ENCODE results near the gene KTN1. TPM values are rescaled to one million over a fixed set of nuclear protein-coding genes. Genes with fewer than 3 reads are reported as not detected.

The KTN1 gene
- total RNA-seq, 6 experiments from 2014 or later = 135 to 175 (median 148) TPM

DNA sequence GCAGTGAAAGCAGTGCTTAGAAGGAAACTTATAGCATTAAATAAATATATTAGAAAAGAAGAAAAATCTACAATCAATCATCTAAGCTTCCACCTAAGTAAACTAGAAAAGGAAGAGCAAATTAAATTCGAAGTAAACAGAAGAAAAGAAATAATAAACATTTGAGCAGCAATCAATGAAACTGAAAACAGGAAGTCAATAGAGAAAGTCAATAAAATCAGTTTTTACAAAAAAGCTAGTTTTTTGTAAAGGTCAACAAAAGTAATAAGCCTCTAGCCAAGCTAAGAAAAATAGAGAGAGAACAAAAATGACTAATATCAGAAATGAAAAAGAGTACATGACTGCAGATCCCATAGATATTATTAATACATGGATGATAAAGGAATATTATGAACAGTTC is 34.2 kb upstream of the KTN1 start:
- no peak for DNase-seq
- Mint-ChIP-seq H3K9me3 (no peaks in the 10 kb centered on the region), H3K36me3 (ENCODE audit: low read depth) (no peaks in the 10 kb centered on the region), H3K27ac (no peak overlapping the region), H3K4me1 (ENCODE audit: low read depth) (peaks cover 26% of the 10 kb centered on the region), H3K27me3 (ENCODE audit: insufficient read depth) (no peaks in the 10 kb centered on the region), H3K4me3 (no peak overlapping the region)
- TF ChIP-seq, protein P1, sequence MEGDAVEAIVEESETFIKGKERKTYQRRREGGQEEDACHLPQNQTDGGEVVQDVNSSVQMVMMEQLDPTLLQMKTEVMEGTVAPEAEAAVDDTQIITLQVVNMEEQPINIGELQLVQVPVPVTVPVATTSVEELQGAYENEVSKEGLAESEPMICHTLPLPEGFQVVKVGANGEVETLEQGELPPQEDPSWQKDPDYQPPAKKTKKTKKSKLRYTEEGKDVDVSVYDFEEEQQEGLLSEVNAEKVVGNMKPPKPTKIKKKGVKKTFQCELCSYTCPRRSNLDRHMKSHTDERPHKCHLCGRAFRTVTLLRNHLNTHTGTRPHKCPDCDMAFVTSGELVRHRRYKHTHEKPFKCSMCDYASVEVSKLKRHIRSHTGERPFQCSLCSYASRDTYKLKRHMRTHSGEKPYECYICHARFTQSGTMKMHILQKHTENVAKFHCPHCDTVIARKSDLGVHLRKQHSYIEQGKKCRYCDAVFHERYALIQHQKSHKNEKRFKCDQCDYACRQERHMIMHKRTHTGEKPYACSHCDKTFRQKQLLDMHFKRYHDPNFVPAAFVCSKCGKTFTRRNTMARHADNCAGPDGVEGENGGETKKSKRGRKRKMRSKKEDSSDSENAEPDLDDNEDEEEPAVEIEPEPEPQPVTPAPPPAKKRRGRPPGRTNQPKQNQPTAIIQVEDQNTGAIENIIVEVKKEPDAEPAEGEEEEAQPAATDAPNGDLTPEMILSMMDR (IDR thresholded peaks at IDR 0.05) = no peak

DNA sequence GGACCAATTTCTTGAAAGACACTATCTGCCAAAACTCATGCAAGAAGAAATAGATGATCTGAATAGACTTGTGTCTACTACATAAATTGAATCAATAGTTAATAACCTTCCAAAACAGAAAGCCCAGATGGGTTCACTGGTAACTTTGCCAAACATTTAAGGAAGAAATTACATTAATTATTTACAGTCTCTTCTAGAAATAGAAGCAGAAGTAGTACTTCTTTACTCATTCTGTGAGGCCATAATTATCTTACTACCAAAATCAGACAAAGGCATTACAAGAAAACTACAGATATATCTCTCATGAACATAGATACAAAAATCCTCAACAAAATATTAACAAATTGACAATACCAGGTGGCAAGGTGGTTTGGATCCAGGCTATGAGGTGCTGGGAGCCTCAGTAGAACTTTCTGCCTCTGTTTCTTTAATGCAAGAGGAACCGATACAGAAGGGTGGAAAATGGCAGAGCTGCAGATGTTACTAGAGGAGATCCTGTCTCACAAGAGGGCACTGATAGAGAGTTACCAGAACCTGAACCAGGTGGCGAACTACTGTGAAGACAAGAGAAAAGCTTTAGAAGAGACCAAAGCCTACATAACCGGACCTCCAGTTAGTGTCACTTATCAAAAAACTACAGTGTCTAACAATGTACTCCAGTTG is 33.7 kb upstream of the KTN1 start:
- Mint-ChIP-seq H3K4me1 (ENCODE audit: low read depth) (peaks cover 20% of the 10 kb centered on the region), H3K27me3 (ENCODE audit: insufficient read depth) (no peaks in the 10 kb centered on the region), H3K36me3 (ENCODE audit: low read depth) (no peaks in the 10 kb centered on the region), H3K27ac (no peak overlapping the region), H3K9me3 (no peaks in the 10 kb centered on the region), H3K4me3 (no peak overlapping the region)
- TF ChIP-seq, protein P1 (IDR thresholded peaks at IDR 0.05) = no peak
- no peak for DNase-seq

DNA sequence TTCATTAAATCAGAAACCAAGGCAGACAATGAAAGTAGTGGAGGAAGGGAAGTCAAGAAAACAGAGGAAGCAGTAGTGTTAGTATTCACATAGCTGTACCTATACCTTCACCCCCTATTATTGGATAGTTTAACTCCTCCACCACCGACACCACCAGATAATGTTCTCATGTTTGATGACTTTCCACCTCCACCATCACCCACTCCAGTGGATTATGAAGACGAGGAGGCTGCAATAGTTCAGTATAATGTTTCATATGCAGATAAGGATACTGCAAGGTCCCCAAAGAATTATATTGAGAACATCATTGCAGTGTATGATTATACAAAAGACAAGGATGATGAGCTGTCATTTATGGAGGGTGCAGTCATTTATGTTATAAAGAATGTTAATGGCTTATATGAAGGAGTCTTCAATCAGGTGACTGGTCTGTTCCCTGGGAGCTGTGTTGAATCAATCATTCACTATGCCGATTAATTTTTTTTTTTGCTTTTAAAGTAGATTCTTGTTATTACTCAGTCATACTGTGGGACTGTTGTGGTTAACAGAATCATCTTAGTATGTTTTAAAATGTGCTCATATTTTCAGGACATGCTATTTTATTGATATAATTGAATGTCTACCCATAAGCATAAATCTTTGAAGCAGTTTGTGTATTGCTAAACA is 32.2 kb upstream of the KTN1 start:
- TF ChIP-seq, protein P1 (IDR thresholded peaks at IDR 0.05) = no peak
- Mint-ChIP-seq H3K36me3 (ENCODE audit: low read depth) (no peaks in the 10 kb centered on the region), H3K4me1 (ENCODE audit: low read depth) (peaks cover 8% of the 10 kb centered on the region), H3K27me3 (ENCODE audit: insufficient read depth) (no peaks in the 10 kb centered on the region), H3K4me3 (no peak overlapping the region), H3K27ac (no peak overlapping the region), H3K9me3 (no peaks in the 10 kb centered on the region)
- no peak for DNase-seq

DNA sequence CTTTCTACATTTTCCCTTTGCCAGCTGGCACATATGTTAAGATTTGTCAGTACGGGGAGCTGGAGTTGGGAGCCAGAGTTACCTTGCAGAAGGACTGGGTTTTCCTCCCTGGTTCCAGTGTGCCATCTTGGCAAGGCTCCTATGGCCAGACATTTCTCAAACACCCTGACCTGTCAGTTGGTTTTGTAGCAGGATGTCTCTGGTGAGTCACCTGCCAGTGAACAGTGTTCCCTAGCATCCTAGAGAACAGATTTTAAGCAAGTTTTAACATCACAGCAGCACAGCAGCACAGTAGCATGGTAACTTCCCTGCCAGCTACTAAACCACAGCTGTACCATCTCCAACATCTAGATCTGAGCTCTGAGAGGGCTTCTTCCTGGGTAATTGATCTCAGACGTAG is 26.2 kb upstream of the KTN1 start:
- Mint-ChIP-seq H3K4me1 (ENCODE audit: low read depth) (peaks cover 15% of the 10 kb centered on the region), H3K36me3 (ENCODE audit: low read depth) (no peaks in the 10 kb centered on the region), H3K9me3 (peaks cover 5% of the 10 kb centered on the region; the same call in 1 of the 2 replicates), H3K4me3 (no peak overlapping the region), H3K27me3 (ENCODE audit: insufficient read depth) (no peaks in the 10 kb centered on the region), H3K27ac (no peak overlapping the region)
- DNase-seq = no peak
- TF ChIP-seq, protein P1 (IDR thresholded peaks at IDR 0.05) = no peak

DNA sequence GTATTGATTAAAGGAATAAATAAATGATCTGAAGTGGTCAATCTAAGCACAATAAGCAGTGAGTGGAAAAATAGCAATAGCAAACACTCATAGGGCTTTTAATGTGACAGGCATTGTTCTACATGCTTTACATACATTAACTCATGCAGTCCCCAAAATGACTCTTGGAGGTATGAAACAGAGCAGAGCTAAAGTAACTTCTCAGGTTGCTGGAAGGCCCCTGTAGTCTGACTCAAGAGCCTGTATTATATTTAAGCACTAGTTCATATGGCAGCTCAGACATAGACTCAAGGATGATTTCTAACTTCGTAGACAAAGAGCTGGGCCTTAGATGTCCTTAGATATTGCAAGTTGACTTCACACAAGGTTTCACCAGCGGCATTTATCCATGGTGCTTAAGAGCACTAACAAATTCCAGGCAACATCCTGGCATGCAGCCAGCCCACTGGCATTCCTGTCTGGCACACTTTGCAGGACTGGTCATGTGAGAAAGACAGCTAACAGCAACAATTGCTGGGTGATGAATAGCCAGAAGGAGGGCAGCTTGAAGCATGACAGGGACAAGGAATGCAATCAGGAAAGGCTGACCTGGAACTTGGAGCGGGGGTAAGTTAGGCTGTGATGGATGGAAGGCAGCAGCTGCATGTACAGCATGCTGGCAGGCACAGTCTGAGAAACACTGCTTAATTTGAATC is 22.9 kb upstream of the KTN1 start:
- H3K27ac Mint-ChIP-seq = no peak overlapping the region; the same call in 1 of the 2 replicates
- peaks cover 15% of the 10 kb centered on the region for H3K4me1 Mint-ChIP-seq (ENCODE audit: low read depth)
- TF ChIP-seq, protein P1 (IDR thresholded peaks at IDR 0.05) = no peak
- no peak overlapping the region; the same call in 1 of the 2 replicates for H3K4me3 Mint-ChIP-seq
- H3K27me3 Mint-ChIP-seq (ENCODE audit: insufficient read depth) = no peaks in the 10 kb centered on the region
- 0 out of 2 replicates have a peak, but pooled peaks cover 4% of the 10 kb centered on the region for H3K36me3 Mint-ChIP-seq (ENCODE audit: low read depth)
- peak; percentile 89 for DNase-seq
- H3K9me3 Mint-ChIP-seq = peaks cover 5% of the 10 kb centered on the region; the same call in 1 of the 2 replicates
